ENCODE measurements around the gene KIF6. TPM values are rescaled to one million over a fixed set of nuclear protein-coding genes. Genes with fewer than 3 reads are reported as not detected.

KIF6 gene
- total RNA-seq, 2 donors from 2014 or later = 0.09 to 0.97 TPM

DNA sequence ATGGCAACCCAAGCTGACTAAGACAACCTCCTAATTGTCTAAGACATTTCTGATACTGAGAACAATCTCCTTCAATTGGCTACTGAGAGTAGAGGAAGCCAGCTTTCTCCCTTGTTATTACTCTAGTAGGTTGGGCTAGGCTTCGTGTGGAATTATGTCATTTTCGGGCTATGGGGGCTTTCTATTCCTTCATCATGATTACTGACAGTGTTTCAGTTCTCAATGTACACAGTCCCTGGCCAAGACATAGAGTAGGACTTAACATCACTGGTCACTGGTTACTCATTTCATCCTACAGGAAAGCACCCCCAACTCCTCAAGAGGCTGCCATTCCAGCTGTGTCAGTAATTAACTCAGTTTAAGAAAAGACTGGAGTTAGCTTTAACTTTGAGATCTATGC lies 100.0 kb downstream of the KIF6 start:
- Histone ChIP-seq H3K27ac (no peak overlapping the region), H3K4me3 (no peak overlapping the region), H3K4me1 (replicated peaks) (no peaks in the 10 kb centered on the region), H3K36me3 (no peaks in the 10 kb centered on the region), H3K9me3 (no peaks in the 10 kb centered on the region), H3K27me3 (replicated peaks; ENCODE audit: insufficient read depth) (no peaks in the 10 kb centered on the region)
- intact Hi-C loops (cut with DNase I) = no loop called here
- WGBS = 95% methylated on average over 2 of the region's 2 CpGs
- TF ChIP-seq, protein P1, sequence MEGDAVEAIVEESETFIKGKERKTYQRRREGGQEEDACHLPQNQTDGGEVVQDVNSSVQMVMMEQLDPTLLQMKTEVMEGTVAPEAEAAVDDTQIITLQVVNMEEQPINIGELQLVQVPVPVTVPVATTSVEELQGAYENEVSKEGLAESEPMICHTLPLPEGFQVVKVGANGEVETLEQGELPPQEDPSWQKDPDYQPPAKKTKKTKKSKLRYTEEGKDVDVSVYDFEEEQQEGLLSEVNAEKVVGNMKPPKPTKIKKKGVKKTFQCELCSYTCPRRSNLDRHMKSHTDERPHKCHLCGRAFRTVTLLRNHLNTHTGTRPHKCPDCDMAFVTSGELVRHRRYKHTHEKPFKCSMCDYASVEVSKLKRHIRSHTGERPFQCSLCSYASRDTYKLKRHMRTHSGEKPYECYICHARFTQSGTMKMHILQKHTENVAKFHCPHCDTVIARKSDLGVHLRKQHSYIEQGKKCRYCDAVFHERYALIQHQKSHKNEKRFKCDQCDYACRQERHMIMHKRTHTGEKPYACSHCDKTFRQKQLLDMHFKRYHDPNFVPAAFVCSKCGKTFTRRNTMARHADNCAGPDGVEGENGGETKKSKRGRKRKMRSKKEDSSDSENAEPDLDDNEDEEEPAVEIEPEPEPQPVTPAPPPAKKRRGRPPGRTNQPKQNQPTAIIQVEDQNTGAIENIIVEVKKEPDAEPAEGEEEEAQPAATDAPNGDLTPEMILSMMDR (IDR thresholded peaks at IDR 0.05) = no peak
- TF ChIP-seq POLR2AphosphoS5 (IDR thresholded peaks at IDR 0.05) (no peak), POLR2A (IDR thresholded peaks at IDR 0.05) (no peak)
- no peak for DNase-seq (ENCODE audit: low spot score)

DNA sequence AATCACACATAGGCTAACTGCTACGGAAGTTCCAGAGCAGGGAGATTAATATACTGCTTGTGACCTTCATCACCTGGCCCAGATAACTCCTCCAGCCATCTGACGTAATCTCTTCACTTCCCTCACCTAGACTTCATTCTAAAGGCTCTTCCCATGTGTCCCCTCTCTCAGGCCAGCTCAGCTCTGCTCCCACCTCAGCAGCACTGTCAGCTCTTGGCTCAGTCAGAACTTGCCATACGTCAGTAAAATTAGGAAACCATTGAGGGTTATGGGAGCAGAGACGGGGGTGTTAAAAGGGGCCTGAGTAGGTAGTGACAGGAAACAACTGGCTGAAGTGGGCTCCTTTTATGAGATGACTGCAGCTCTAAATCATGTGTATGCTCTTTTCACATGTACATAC lies 101.5 kb downstream of the KIF6 start:
- no peaks in the 10 kb centered on the region for H3K4me1 ChIP-seq (replicated peaks)
- intact Hi-C loops (cut with DNase I) = no loop called here
- DNase-seq (ENCODE audit: low spot score) = no peak
- no peak overlapping the region for H3K27ac ChIP-seq
- no peaks in the 10 kb centered on the region for H3K27me3 ChIP-seq (replicated peaks; ENCODE audit: insufficient read depth)
- no peak overlapping the region for H3K4me3 ChIP-seq
- H3K9me3 ChIP-seq = no peaks in the 10 kb centered on the region
- 76% methylated on average over 4 of the region's 4 CpGs for WGBS
- H3K36me3 ChIP-seq = no peaks in the 10 kb centered on the region
- TF ChIP-seq POLR2AphosphoS5 (IDR thresholded peaks at IDR 0.05) = no peak
- no peak for TF ChIP-seq POLR2A (IDR thresholded peaks at IDR 0.05)
- TF ChIP-seq, protein P1 (IDR thresholded peaks at IDR 0.05) = no peak

DNA sequence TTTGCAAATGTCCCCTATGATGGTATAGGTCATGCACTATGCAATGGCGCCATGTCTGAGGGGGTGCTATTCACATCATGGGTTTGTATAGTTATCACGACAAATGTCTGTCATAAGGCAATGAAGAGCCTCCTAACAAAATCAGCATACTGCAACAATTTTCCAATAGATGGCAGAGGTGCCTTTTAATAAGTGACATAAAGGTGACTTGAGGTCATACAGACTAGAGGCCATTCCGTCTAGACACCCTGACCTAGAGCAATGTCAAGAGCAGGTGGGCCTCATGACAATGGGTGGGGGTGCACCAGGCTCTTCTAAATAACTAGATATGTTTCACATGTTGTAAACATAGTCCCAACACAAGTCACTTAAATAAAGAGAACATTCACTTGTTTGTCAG lies 107.7 kb downstream of the KIF6 start:
- H3K4me1 ChIP-seq (replicated peaks) = no peaks in the 10 kb centered on the region
- TF ChIP-seq, protein P1 (IDR thresholded peaks at IDR 0.05) = no peak
- no peak for TF ChIP-seq POLR2A (IDR thresholded peaks at IDR 0.05)
- no peak for TF ChIP-seq POLR2AphosphoS5 (IDR thresholded peaks at IDR 0.05)
- H3K4me3 ChIP-seq = no peak overlapping the region
- H3K27me3 ChIP-seq (replicated peaks; ENCODE audit: insufficient read depth) = no peaks in the 10 kb centered on the region
- DNase-seq (ENCODE audit: low spot score) = no peak
- H3K27ac ChIP-seq = no peak overlapping the region
- no peaks in the 10 kb centered on the region for H3K36me3 ChIP-seq
- intact Hi-C loops (cut with DNase I) = no loop called here
- H3K9me3 ChIP-seq = no peaks in the 10 kb centered on the region
- 90% methylated on average over 3 of the region's 3 CpGs for WGBS

DNA sequence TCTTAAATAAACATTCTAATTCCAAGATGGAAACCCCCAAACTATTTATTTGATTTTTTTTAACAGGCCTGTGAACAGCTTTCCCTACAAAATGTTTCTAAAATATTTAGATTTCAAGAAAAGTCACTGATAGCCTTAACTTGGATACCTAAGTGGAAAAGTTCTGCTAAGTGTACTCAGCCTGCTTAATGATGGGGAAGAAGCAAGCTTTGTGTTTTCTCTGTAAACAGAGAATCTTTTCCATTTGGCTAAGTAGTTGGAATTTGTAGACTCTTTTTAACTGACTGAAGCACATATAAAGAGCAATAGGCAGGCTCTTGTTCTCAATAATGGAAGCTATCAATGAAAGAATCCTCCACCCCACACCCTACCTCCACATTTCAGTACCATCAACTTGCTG lies 108.2 kb downstream of the KIF6 start:
- H3K4me1 ChIP-seq (replicated peaks) = no peaks in the 10 kb centered on the region
- intact Hi-C loops (cut with DNase I) = no loop called here
- H3K9me3 ChIP-seq = no peaks in the 10 kb centered on the region
- no peak overlapping the region for H3K4me3 ChIP-seq
- no peak overlapping the region for H3K27ac ChIP-seq
- H3K36me3 ChIP-seq = no peaks in the 10 kb centered on the region
- DNase-seq (ENCODE audit: low spot score) = no peak
- no peaks in the 10 kb centered on the region for H3K27me3 ChIP-seq (replicated peaks; ENCODE audit: insufficient read depth)
- no peak for TF ChIP-seq POLR2A (IDR thresholded peaks at IDR 0.05)
- TF ChIP-seq, protein P1 (IDR thresholded peaks at IDR 0.05) = no peak
- no peak for TF ChIP-seq POLR2AphosphoS5 (IDR thresholded peaks at IDR 0.05)

DNA sequence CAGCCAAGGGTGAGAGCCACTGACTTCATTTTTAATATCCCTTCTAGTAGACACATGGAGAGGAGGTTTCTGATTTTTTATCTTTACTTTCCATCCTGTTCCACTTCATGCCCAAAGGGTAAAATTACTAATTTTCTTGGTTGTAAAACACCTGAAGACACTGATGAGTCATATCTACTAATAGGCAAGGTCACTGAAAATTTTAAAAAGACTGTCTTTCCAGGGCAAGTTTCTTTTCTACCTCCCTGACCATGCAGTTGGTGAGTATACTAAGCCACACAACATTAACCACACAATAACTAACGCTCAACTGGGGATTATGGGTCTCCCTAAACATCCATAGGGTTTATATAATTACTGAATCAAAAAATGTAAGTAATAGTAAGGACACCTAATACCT lies 109.6 kb downstream of the KIF6 start:
- H3K4me1 ChIP-seq (replicated peaks) = no peaks in the 10 kb centered on the region
- intact Hi-C loops (cut with DNase I) = no loop called here
- no peaks in the 10 kb centered on the region for H3K9me3 ChIP-seq
- no peak for DNase-seq (ENCODE audit: low spot score)
- H3K36me3 ChIP-seq = no peaks in the 10 kb centered on the region
- no peak overlapping the region for H3K27ac ChIP-seq
- TF ChIP-seq, protein P1 (IDR thresholded peaks at IDR 0.05) = no peak
- TF ChIP-seq POLR2A (IDR thresholded peaks at IDR 0.05) (no peak), POLR2AphosphoS5 (IDR thresholded peaks at IDR 0.05) (no peak)
- 100% methylated on average over 1 of the region's 1 CpG for WGBS
- no peaks in the 10 kb centered on the region for H3K27me3 ChIP-seq (replicated peaks; ENCODE audit: insufficient read depth)
- H3K4me3 ChIP-seq = no peak overlapping the region
